ENCODE measurements around the gene SLC28A1. TPM values are rescaled to one million over a fixed set of nuclear protein-coding genes. Genes with fewer than 3 reads are reported as not detected.

Gene SLC28A1
- total RNA-seq, 1 experiment from 2014 or later = 0.13 TPM

DNA sequence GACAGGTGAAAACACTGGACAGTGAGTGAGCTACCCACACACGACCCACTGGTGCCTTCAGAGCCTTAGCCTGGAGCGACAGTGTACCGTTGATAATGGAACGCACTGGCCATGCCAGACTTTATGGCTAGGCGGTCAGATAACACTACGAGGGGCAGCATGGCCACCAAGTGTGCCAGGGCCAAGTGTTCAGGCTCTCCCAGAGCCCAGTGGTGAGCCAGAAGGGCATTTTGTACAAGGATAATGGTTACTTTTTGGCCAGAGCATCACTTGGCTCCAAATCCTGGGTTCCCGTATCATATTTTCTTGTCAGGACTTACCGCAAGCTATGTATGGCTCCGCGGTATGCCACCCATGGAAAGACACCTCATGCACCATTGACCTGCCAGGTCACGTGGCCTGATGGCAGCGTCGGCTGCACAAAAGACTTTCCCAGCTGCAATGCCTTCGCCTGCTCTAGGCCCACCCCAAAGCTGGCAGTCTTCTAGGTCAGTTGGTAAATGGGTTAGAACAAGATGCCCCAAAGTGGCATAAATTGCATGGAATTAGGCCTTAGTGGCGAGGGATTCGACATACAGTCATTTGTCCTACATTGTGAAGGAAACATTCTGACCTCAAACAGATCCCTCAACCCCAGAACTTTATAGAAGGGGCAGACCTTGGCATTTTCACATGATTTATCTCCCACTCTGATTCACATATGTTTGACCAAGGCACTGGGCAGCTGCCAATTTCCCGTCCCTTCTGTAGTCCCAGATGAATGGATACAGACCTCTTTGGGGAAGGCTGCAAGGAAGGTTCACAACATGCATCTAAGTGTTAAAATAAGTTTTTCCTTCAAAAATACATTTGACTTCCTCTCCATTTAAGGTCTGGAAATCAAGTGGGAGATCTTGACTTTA is 12.2 kb upstream of the SLC28A1 start:
- Histone ChIP-seq H3K56ac (ENCODE audit: insufficient read length, low read depth, low read length) (no peak overlapping the region), H3K23me2 (ENCODE audit: insufficient read length, low read depth, low read length, poor library complexity, severe bottlenecking) (no peaks in the 10 kb centered on the region), H2AK5ac (ENCODE audit: insufficient read length, low read length) (no peak overlapping the region), H4K20me1 (ENCODE audit: control insufficient read depth, insufficient read depth, insufficient read length) (no peaks in the 10 kb centered on the region), H2AFZ (ENCODE audit: low read length) (no peak overlapping the region), H2BK12ac (ENCODE audit: insufficient read length, low read depth, low read length) (no peak overlapping the region), H3K27ac (ENCODE audit: insufficient read length, low read depth, low read length) (no peak overlapping the region), H2BK15ac (ENCODE audit: low read depth, low read length) (no peak overlapping the region), H4K5ac (ENCODE audit: insufficient read length, low read depth, low read length) (no peak overlapping the region), H3K79me2 (ENCODE audit: insufficient read depth, low read length) (peaks cover 2% of the 10 kb centered on the region; the same call in 1 of the 2 replicates), H2BK20ac (ENCODE audit: low read depth, low read length, poor library complexity, severe bottlenecking) (no peak overlapping the region), H3K9me3 (ENCODE audit: control insufficient read depth, low read depth, low read length) (no peaks in the 10 kb centered on the region), H3K9ac (ENCODE audit: extremely low read depth, insufficient read length, low read length) (no peak overlapping the region), H3K79me1 (ENCODE audit: insufficient read depth, low read depth, low read length, poor library complexity, severe bottlenecking) (no peaks in the 10 kb centered on the region), H3K4me1 (ENCODE audit: insufficient read depth, low read length) (no peaks in the 10 kb centered on the region), H2BK120ac (ENCODE audit: low read depth, low read length, poor library complexity, severe bottlenecking) (no peak overlapping the region), H2BK5ac (ENCODE audit: insufficient read length, low read length) (no peak overlapping the region), H3K27me3 (ENCODE audit: insufficient read depth, low read length) (no peaks in the 10 kb centered on the region), H3K23ac (ENCODE audit: insufficient read length, low read depth, low read length) (no peak overlapping the region), H4K91ac (ENCODE audit: insufficient read length, low read depth, low read length) (no peak overlapping the region), H4K8ac (replicated peaks; ENCODE audit: insufficient read length, low read depth, low read length) (no peak overlapping the region), H3K18ac (ENCODE audit: insufficient read length, low read depth, low read length) (no peak overlapping the region), H3T11ph (ENCODE audit: low read length) (no peak overlapping the region), H3K4ac (ENCODE audit: low read depth, low read length) (no peak overlapping the region), H3K4me2 (ENCODE audit: insufficient read depth, insufficient read length, low read length) (no peak overlapping the region), H3K14ac (ENCODE audit: insufficient read depth, low read length) (no peak overlapping the region)
- Mint-ChIP-seq H3K4me3 (no peak overlapping the region), H3K27me3 (ENCODE audit: low read depth) (peaks cover 8% of the 10 kb centered on the region), H3K4me1 (peaks cover 0 to 2% of the 10 kb centered on the region in 2 experiments; a peak in 1 of 4 replicates), H3K9me3 (no peaks in the 10 kb centered on the region; a peak in 1 of 5 replicates), H3K27ac (no peak overlapping the region), H3K36me3 (ENCODE audit: insufficient read depth in 1 of 3, low read depth in 3 of 3) (peaks cover 0 to 15% (median 6%) of the 10 kb centered on the region in 3 experiments; a peak in 2 of 7 replicates)
- TF ChIP-seq, protein P1, sequence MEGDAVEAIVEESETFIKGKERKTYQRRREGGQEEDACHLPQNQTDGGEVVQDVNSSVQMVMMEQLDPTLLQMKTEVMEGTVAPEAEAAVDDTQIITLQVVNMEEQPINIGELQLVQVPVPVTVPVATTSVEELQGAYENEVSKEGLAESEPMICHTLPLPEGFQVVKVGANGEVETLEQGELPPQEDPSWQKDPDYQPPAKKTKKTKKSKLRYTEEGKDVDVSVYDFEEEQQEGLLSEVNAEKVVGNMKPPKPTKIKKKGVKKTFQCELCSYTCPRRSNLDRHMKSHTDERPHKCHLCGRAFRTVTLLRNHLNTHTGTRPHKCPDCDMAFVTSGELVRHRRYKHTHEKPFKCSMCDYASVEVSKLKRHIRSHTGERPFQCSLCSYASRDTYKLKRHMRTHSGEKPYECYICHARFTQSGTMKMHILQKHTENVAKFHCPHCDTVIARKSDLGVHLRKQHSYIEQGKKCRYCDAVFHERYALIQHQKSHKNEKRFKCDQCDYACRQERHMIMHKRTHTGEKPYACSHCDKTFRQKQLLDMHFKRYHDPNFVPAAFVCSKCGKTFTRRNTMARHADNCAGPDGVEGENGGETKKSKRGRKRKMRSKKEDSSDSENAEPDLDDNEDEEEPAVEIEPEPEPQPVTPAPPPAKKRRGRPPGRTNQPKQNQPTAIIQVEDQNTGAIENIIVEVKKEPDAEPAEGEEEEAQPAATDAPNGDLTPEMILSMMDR (conservative IDR thresholded peaks at IDR 0.05) = no peak
- no CpG with 5 or more reads among the region's 17 CpGs for WGBS (ENCODE audit: extremely low coverage, insufficient read length, low lambda C conversion rate)
- no peak for DNase-seq

All from H9 (cell line).